ENCODE measurements around the gene PRR15L.

- no peak for TF ChIP-seq CTCF (IDR thresholded peaks at IDR 0.05)
- TF ChIP-seq POLR2A (IDR thresholded peaks at IDR 0.05): no peak
These were observed 39.7 kb downstream of the PRR15L start for GRCh38 chr17:47918006-47918405.

Data from lower leg skin (tissue), 3 donors.